Esophagus muscularis mucosa (tissue), 4 donors: ENCODE data around the gene VEGFC. TPM values are rescaled to one million over a fixed set of nuclear protein-coding genes. Genes with fewer than 3 reads are reported as not detected.

ENCODE experiments used
- DNase-seq: peaks from one replicate; pipeline ENCODE4 v3.0.0-alpha.2; 2017; ENCODE audit errors: extremely low spot score
- H3K27ac ChIP-seq, 4 donors: fragments of 200-600 bp; sonication (generic); replicated peaks in 1 of 4; 1 replicate in 3 of 4; 2 replicates in 1 of 4; pipeline ENCODE4 v1.5.1; 2016 to 2019; ENCODE audit warnings: mild to moderate bottlenecking in 1 of 4
- H3K27me3 ChIP-seq, 4 donors: fragments of 200-600 bp; sonication (generic); one replicate each; pipeline versions ENCODE4 v1.5.1 to v1.6.0; 2016 to 2019
- H3K36me3 ChIP-seq, 4 donors: fragments of 200-600 bp; sonication (generic); one replicate each; pipeline ENCODE4 v1.5.1; 2016 to 2019
- H3K4me1 ChIP-seq, 4 donors: fragments of 200-600 bp; sonication (generic); one replicate each; pipeline ENCODE4 v1.5.1; 2016 to 2019
- H3K4me3 ChIP-seq, 4 donors: fragments of 200-600 bp; sonication (generic); 1 replicate in 2 of 4; 2 replicates in 2 of 4; pipeline ENCODE4 v1.5.1; 2016 to 2019; ENCODE audit warnings: mild to moderate bottlenecking in 4 of 4, moderate library complexity in 1 of 4
- H3K9me3 ChIP-seq, 4 donors: fragments of 200-600 bp; sonication (generic); 1 replicate in 3 of 4; 2 replicates in 1 of 4; pipeline ENCODE4 v1.5.1; 2016 to 2019
- CTCF ChIP-seq, 3 experiments: fragments of 200-600 bp in 2 of 3; fragments of 450-650 bp in 1 of 3; sonication (generic) in 2 of 3; IDR thresholded peaks; one replicate each; pipeline ENCODE4 v1.5.1; 2017 to 2019; ENCODE audit warnings: antibody characterized with exemption in 3 of 3, mild to moderate bottlenecking in 2 of 3, moderate library complexity in 1 of 3
- EP300 ChIP-seq: sonication (generic); formaldehyde crosslinking; IDR thresholded peaks from one replicate; pipeline ENCODE4 v1.6.1; 2017; ENCODE audit warnings: antibody characterized with exemption
- POLR2A ChIP-seq: fragments of 450-650 bp; IDR thresholded peaks from one replicate; pipeline ENCODE4 v1.6.1; 2017; ENCODE audit warnings: antibody characterized with exemption, moderate library complexity, mild to moderate bottlenecking, low read depth
- POLR2AphosphoS5 ChIP-seq, 2 donors: sonication (generic); formaldehyde crosslinking; IDR thresholded peaks; one replicate each; pipeline ENCODE4 v1.6.1; 2017; ENCODE audit warnings: antibody characterized with exemption in 2 of 2
- WGBS: methylation state at CpG from one replicate; pipeline ENCODE4 v1.1.5; 2018; 5-methylcytosine and 5-hydroxymethylcytosine counted together
- intact Hi-C: fragments of 100-400 bp; cut with DNase I; formaldehyde crosslinking; loops from one replicate; pipeline ENCODE4 v1.15.1; 2023
- total RNA-seq, 4 donors: library from RNA; depleted of rRNA; stranded (reverse); fragments of >200 nt; gene quantifications; one replicate each; pipeline versions ENCODE4 v1.1.0 to v1.2.1, GENCODE V29; 2016

Gene VEGFC
- total RNA-seq, 4 donors from 2014 or later: 4.2 to 10.3 (median 6.9) TPM

GRCh38 chr4:176775338-176775737 is 17.4 kb downstream of the VEGFC start:
- H3K27me3 ChIP-seq: no peaks in the 10 kb centered on the region
- intact Hi-C loops: no loop called here
- 91% methylated on average over 1 of the region's 1 CpG for WGBS
- DNase-seq: no peak
- H3K4me3 ChIP-seq: no peak overlapping the region
- no peak overlapping the region for H3K27ac ChIP-seq
- H3K36me3 ChIP-seq: no peaks in the 10 kb centered on the region
- H3K9me3 ChIP-seq: no peaks in the 10 kb centered on the region
- H3K4me1 ChIP-seq: peaks cover 0 to 27% (median 12%) of the 10 kb centered on the region in 4 donors
- TF ChIP-seq EP300 (no peak), CTCF (IDR thresholded peaks at IDR 0.05) (no peak)

- Histone ChIP-seq H3K4me1 (peaks cover 0 to 28% (median 15%) of the 10 kb centered on the region in 4 donors), H3K27ac (no peak overlapping the region), H3K9me3 (no peaks in the 10 kb centered on the region), H3K36me3 (no peaks in the 10 kb centered on the region), H3K4me3 (no peak overlapping the region), H3K27me3 (no peaks in the 10 kb centered on the region)
- TF ChIP-seq CTCF (IDR thresholded peaks at IDR 0.05): no peak
- intact Hi-C loops: no loop called here
- 55% methylated on average over 4 of the region's 4 CpGs for WGBS
- DNase-seq: no peak
Measured at GRCh38 chr4:176774852-176775251, 17.9 kb downstream of the VEGFC start.

- TF ChIP-seq POLR2A (no peak), CTCF (IDR thresholded peaks at IDR 0.05) (no peak), EP300 (no peak), POLR2AphosphoS5 (IDR thresholded peaks at IDR 0.05) (no peak)
- Histone ChIP-seq H3K36me3 (no peaks in the 10 kb centered on the region), H3K27ac (peak overlapping the region in 1 of 4 donors; percentile 16), H3K4me1 (peaks cover 0 to 17% (median 11%) of the 10 kb centered on the region in 4 donors), H3K9me3 (no peaks in the 10 kb centered on the region), H3K27me3 (no peaks in the 10 kb centered on the region), H3K4me3 (no peak overlapping the region)
- WGBS: 62% methylated on average over 2 of the region's 2 CpGs
- no peak for DNase-seq
- intact Hi-C loops: no loop called here
Measured at GRCh38 chr4:176769514-176769913, 23.2 kb downstream of the VEGFC start.

GRCh38 chr4:176767183-176767582 is 25.5 kb downstream of the VEGFC start:
- intact Hi-C loops: no loop called here
- Histone ChIP-seq H3K27me3 (no peaks in the 10 kb centered on the region), H3K4me3 (no peak overlapping the region), H3K36me3 (no peaks in the 10 kb centered on the region), H3K4me1 (peaks cover 0 to 17% (median 11%) of the 10 kb centered on the region in 4 donors), H3K9me3 (no peaks in the 10 kb centered on the region), H3K27ac (no peak overlapping the region)
- 100% methylated on average over 1 of the region's 1 CpG for WGBS
- no peak for DNase-seq
- TF ChIP-seq POLR2A (no peak), EP300 (no peak), POLR2AphosphoS5 (IDR thresholded peaks at IDR 0.05) (no peak), CTCF (IDR thresholded peaks at IDR 0.05) (no peak)

- H3K27ac ChIP-seq: no peak overlapping the region
- no peak for TF ChIP-seq EP300
- TF ChIP-seq POLR2AphosphoS5 (IDR thresholded peaks at IDR 0.05): no peak
- TF ChIP-seq POLR2A: no peak
- no peak for TF ChIP-seq CTCF (IDR thresholded peaks at IDR 0.05)
- WGBS: 87% methylated on average over 3 of the region's 3 CpGs
- no peaks in the 10 kb centered on the region for H3K36me3 ChIP-seq
- H3K4me3 ChIP-seq: no peak overlapping the region
- no peaks in the 10 kb centered on the region for H3K27me3 ChIP-seq
- no peak for DNase-seq
- H3K9me3 ChIP-seq: no peaks in the 10 kb centered on the region
- H3K4me1 ChIP-seq: no peaks in the 10 kb centered on the region
- intact Hi-C loops: no loop called here
Measured at GRCh38 chr4:176762661-176763308, 29.9 kb downstream of the VEGFC start.
